Neural cell (in vitro differentiated cells): Measurements from ENCODE around the gene VAT1L. TPM values are rescaled to one million over a fixed set of nuclear protein-coding genes. Genes with fewer than 3 reads are reported as not detected.

Experiments used
- H2AFZ ChIP-seq: fragments of 200-600, 300-800 bp; sonication (generic), shearing (Covaris generic); 2 replicates; pipeline ENCODE4 v1.6.0; 2014; ENCODE audit warnings: low read depth, mild to moderate bottlenecking, antibody characterized with exemption, low read length, moderate library complexity
- H3F3A ChIP-seq: fragments of 200-600 bp; shearing (Covaris generic); 2 replicates; pipeline ENCODE4 v1.6.1; 2016; ENCODE audit warnings: mild to moderate bottlenecking, moderate library complexity, mixed read lengths, antibody characterized with exemption, low read length; ENCODE audit not compliant: insufficient read depth, poor library complexity, severe bottlenecking
- H3K27ac ChIP-seq: fragments of 200-600, 300-800 bp; sonication (generic), shearing (Covaris generic); 2 replicates; pipeline ENCODE4 v1.5.1; 2014; ENCODE audit warnings: mild to moderate bottlenecking, low read length, moderate library complexity
- H3K27me3 ChIP-seq: fragments of 300-800, 200-600 bp; sonication (generic), shearing (Covaris generic); 2 replicates; pipeline ENCODE4 v1.6.0; 2014; ENCODE audit warnings: mild to moderate bottlenecking, low read depth, low read length, moderate library complexity; ENCODE audit not compliant: insufficient read depth
- H3K36me3 ChIP-seq: fragments of 300-800, 200-600 bp; sonication (generic), shearing (Covaris generic); 2 replicates; pipeline ENCODE4 v1.5.1; 2014; ENCODE audit warnings: mild to moderate bottlenecking, antibody characterized with exemption, low read length, moderate library complexity; ENCODE audit not compliant: insufficient read depth
- H3K4me2 ChIP-seq: fragments of 300-800, 200-600 bp; sonication (generic), shearing (Covaris generic); 2 replicates; pipeline ENCODE4 v1.6.0; 2014; ENCODE audit warnings: mild to moderate bottlenecking, low read length
- H3K4me3 ChIP-seq: fragments of 300-800, 200-600 bp; sonication (generic), shearing (Covaris generic); 2 replicates; pipeline ENCODE4 v1.5.1; 2014; ENCODE audit warnings: mild to moderate bottlenecking, low read length, moderate library complexity
- H3K79me2 ChIP-seq: fragments of 200-600 bp; shearing (Covaris generic); replicated peaks from 2 replicates; pipeline ENCODE4 v1.6.0; 2014; ENCODE audit warnings: mild to moderate bottlenecking, low read length, moderate library complexity; ENCODE audit not compliant: insufficient read depth
- H3K9ac ChIP-seq: fragments of 300-800, 200-600 bp; sonication (generic), shearing (Covaris generic); 2 replicates; pipeline ENCODE4 v1.6.1; 2016; ENCODE audit warnings: mild to moderate bottlenecking, low read length, mixed read lengths
- H3K9me2 ChIP-seq: fragments of 200-600 bp; shearing (Covaris generic); 2 replicates; pipeline ENCODE4 v1.6.1; 2016; ENCODE audit warnings: mild to moderate bottlenecking, low read length, mixed read lengths; ENCODE audit not compliant: insufficient read depth
- H3K9me3 ChIP-seq: fragments of 200-600, 300-800 bp; sonication (generic), shearing (Covaris generic); 2 replicates; pipeline ENCODE4 v1.6.1; 2016; ENCODE audit warnings: mild to moderate bottlenecking, mixed run types, low read length, moderate library complexity, mixed read lengths
- H4K20me1 ChIP-seq: fragments of 200-600 bp; shearing (Covaris generic); 2 replicates; pipeline ENCODE4 v1.6.1; 2016; ENCODE audit warnings: mild to moderate bottlenecking, mixed run types; ENCODE audit not compliant: insufficient read depth
- CTCF ChIP-seq: fragments of 450-650 bp; IDR thresholded peaks from 2 replicates; pipeline ENCODE4 v1.5.1; 2014; ENCODE audit warnings: antibody characterized with exemption, mild to moderate bottlenecking, moderate library complexity; ENCODE audit not compliant: poor library complexity, severe bottlenecking
- EZH2 ChIP-seq: fragments of 200-600, 300-800 bp; shearing (Covaris generic), sonication (generic); IDR thresholded peaks from 2 replicates; pipeline ENCODE4 v1.6.1; 2014; ENCODE audit warnings: antibody characterized with exemption, low read length, borderline replicate concordance, mild to moderate bottlenecking; ENCODE audit not compliant: insufficient read depth, poor library complexity, severe bottlenecking
- POLR2AphosphoS5 ChIP-seq: IDR thresholded peaks from 2 replicates; pipeline ENCODE4 v1.6.1; 2012
- RAD21 ChIP-seq: fragments of 450-650 bp; conservative IDR thresholded peaks from 2 replicates; pipeline ENCODE4 v1.6.1; 2014; ENCODE audit warnings: antibody characterized with exemption, mild to moderate bottlenecking, moderate library complexity
- REST ChIP-seq: IDR thresholded peaks from 2 replicates; pipeline ENCODE4 v1.6.1; 2012; ENCODE audit warnings: borderline replicate concordance
- TAF1 ChIP-seq: IDR thresholded peaks from 2 replicates; pipeline ENCODE4 v1.6.1; 2012; ENCODE audit warnings: low read depth
- polyA plus RNA-seq: library from polyadenylated mRNA; depleted of rRNA; stranded (reverse); fragments of >200 nt; gene quantifications from 2 replicates; pipeline ENCODE4 v1.2.3, GENCODE V29; 2014

VAT1L gene
- polyA plus RNA-seq, 1 donor from 2014 or later: 54.5 TPM

GRCh38 chr16:77949445-77949844 is 161.1 kb downstream of the VAT1L start:
- H3K36me3 ChIP-seq: no peaks in the 10 kb centered on the region
- H3K9ac ChIP-seq: no peak overlapping the region
- no peaks in the 10 kb centered on the region for H3K9me3 ChIP-seq
- H3K27me3 ChIP-seq: no peaks in the 10 kb centered on the region
- no peaks in the 10 kb centered on the region for H3K79me2 ChIP-seq
- H3K4me3 ChIP-seq: no peak overlapping the region
- no peak overlapping the region for H2AFZ ChIP-seq
- no peaks in the 10 kb centered on the region for H3F3A ChIP-seq
- no peak overlapping the region for H3K4me2 ChIP-seq
- no peaks in the 10 kb centered on the region for H3K9me2 ChIP-seq
- TF ChIP-seq EZH2 (no peak), REST (no peak), CTCF (no peak), TAF1 (no peak), POLR2AphosphoS5 (no peak)
- no peak overlapping the region for H3K27ac ChIP-seq
- no peaks in the 10 kb centered on the region for H4K20me1 ChIP-seq

- no peaks in the 10 kb centered on the region for H3K9me3 ChIP-seq
- no peaks in the 10 kb centered on the region for H3F3A ChIP-seq
- no peaks in the 10 kb centered on the region for H3K36me3 ChIP-seq
- H3K9me2 ChIP-seq: no peaks in the 10 kb centered on the region
- peak; percentile 35 for TF ChIP-seq CTCF
- TF ChIP-seq TAF1: no peak
- TF ChIP-seq POLR2AphosphoS5: no peak
- H2AFZ ChIP-seq: no peak overlapping the region
- no peaks in the 10 kb centered on the region for H3K79me2 ChIP-seq
- no peak overlapping the region for H3K9ac ChIP-seq
- no peaks in the 10 kb centered on the region for H3K27me3 ChIP-seq
- no peak overlapping the region for H3K4me3 ChIP-seq
- no peak overlapping the region for H3K27ac ChIP-seq
- no peak overlapping the region for H3K4me2 ChIP-seq
- no peaks in the 10 kb centered on the region for H4K20me1 ChIP-seq
Observed at GRCh38 chr16:77951788-77952187, 163.4 kb downstream of the VAT1L start.

GRCh38 chr16:77955127-77955526 is 166.8 kb downstream of the VAT1L start:
- Histone ChIP-seq H3K9me3 (no peaks in the 10 kb centered on the region), H3K9me2 (no peaks in the 10 kb centered on the region), H3K36me3 (no peaks in the 10 kb centered on the region), H3K79me2 (no peaks in the 10 kb centered on the region), H3K27ac (no peak overlapping the region), H3K27me3 (no peaks in the 10 kb centered on the region), H4K20me1 (no peaks in the 10 kb centered on the region), H3F3A (no peaks in the 10 kb centered on the region), H3K4me2 (no peak overlapping the region), H2AFZ (no peak overlapping the region), H3K9ac (no peak overlapping the region), H3K4me3 (no peak overlapping the region)
- TF ChIP-seq RAD21: peak; percentile 34
- TF ChIP-seq REST: no peak
